Keratinocyte (primary cell): Measurements from ENCODE around the gene SACS.

Experiments
- EZH2 ChIP-seq: IDR thresholded peaks from one replicate; pipeline ENCODE4 v1.6.1; 2012; ENCODE audit warnings: inconsistent platforms, mild to moderate bottlenecking, low read length, moderate library complexity
- TF ChIP-seq, protein P1 (sequence below), 3 experiments: IDR thresholded peaks in 1 of 3; conservative IDR thresholded peaks in 1 of 3; optimal IDR thresholded peaks in 1 of 3; 2 replicates in 2 of 3; 3 replicates in 1 of 3; pipeline versions ENCODE3 to v1.5.1; 2011; ENCODE audit warnings: low read length in 3 of 3, mild to moderate bottlenecking in 3 of 3, moderate library complexity in 2 of 3, control low read depth in 1 of 3, inconsistent platforms in 1 of 3; ENCODE audit not compliant: insufficient read depth in 2 of 3; ENCODE audit errors: extremely low read depth in 1 of 3

- TF ChIP-seq, protein P1, sequence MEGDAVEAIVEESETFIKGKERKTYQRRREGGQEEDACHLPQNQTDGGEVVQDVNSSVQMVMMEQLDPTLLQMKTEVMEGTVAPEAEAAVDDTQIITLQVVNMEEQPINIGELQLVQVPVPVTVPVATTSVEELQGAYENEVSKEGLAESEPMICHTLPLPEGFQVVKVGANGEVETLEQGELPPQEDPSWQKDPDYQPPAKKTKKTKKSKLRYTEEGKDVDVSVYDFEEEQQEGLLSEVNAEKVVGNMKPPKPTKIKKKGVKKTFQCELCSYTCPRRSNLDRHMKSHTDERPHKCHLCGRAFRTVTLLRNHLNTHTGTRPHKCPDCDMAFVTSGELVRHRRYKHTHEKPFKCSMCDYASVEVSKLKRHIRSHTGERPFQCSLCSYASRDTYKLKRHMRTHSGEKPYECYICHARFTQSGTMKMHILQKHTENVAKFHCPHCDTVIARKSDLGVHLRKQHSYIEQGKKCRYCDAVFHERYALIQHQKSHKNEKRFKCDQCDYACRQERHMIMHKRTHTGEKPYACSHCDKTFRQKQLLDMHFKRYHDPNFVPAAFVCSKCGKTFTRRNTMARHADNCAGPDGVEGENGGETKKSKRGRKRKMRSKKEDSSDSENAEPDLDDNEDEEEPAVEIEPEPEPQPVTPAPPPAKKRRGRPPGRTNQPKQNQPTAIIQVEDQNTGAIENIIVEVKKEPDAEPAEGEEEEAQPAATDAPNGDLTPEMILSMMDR (optimal IDR thresholded peaks at IDR 0.05 in 1 of 3, IDR thresholded peaks at IDR 0.05 in 1 of 3, conservative IDR thresholded peaks at IDR 0.05 in 1 of 3; ENCODE audit: extremely low read depth in 1 of 3, insufficient read depth in 2 of 3, low read length in 3 of 3) = no peak
- no peak for TF ChIP-seq EZH2
Measured at GRCh38 chr13:23381866-23382265, 51.6 kb downstream of the SACS start.
